OCI-LY3 (cell line): ENCODE data around the gene ULK1.

ENCODE experiments used
- H2AFZ ChIP-seq: fragments of 200-600, 300-600 bp; shearing (Covaris generic); 2 replicates; pipeline ENCODE4 v1.6.0; 2014; ENCODE audit warnings: antibody characterized with exemption, low read depth, low read length
- H3K27ac ChIP-seq: fragments of 200-600, 300-600 bp; sonication (generic); 2 replicates; pipeline ENCODE4 v1.5.1; 2014; ENCODE audit warnings: mild to moderate bottlenecking, low read length, moderate library complexity, mixed read lengths
- H3K27me3 ChIP-seq: fragments of 200-600, 300-600 bp; sonication (generic); 2 replicates; pipeline ENCODE4 v1.6.1; 2014; ENCODE audit warnings: low read depth, low read length, mixed read lengths
- H3K36me3 ChIP-seq: fragments of 200-600, 300-600 bp; sonication (generic); replicated peaks from 2 replicates; pipeline ENCODE3; 2014; ENCODE audit warnings: low read depth, low read length, mixed read lengths
- H3K4me1 ChIP-seq: fragments of 300-600, 200-600 bp; sonication (generic); 2 replicates; pipeline ENCODE4 v1.6.1; 2014; ENCODE audit warnings: low read length, mixed read lengths
- H3K4me2 ChIP-seq: fragments of 200-600, 300-600 bp; sonication (generic); 2 replicates; pipeline ENCODE4 v1.6.1; 2014; ENCODE audit warnings: low read length, mixed read lengths
- H3K4me3 ChIP-seq: fragments of 300-600, 200-600 bp; sonication (generic); 2 replicates; pipeline ENCODE4 v1.5.1; 2014; ENCODE audit warnings: antibody characterized with exemption, mild to moderate bottlenecking, low read length, moderate library complexity
- H3K79me2 ChIP-seq: fragments of 300-600, 200-600 bp; shearing (Covaris generic); 2 replicates; pipeline ENCODE4 v1.6.1; 2014; ENCODE audit warnings: mild to moderate bottlenecking, low read length, mixed read lengths
- H3K9ac ChIP-seq: fragments of 300-600, 200-600 bp; shearing (Covaris generic); 2 replicates; pipeline ENCODE4 v1.6.0; 2014; ENCODE audit warnings: mild to moderate bottlenecking, low read length, moderate library complexity
- H3K9me3 ChIP-seq: fragments of 200-600, 300-600 bp; shearing (Covaris generic); 2 replicates; pipeline ENCODE4 v1.6.1; 2014; ENCODE audit warnings: low read length, mixed read lengths; ENCODE audit not compliant: insufficient read depth
- H4K20me1 ChIP-seq: fragments of 200-600, 300-600 bp; sonication (generic); 2 replicates; pipeline ENCODE4 v1.6.1; 2016; ENCODE audit warnings: low read length, mixed read lengths; ENCODE audit not compliant: insufficient read depth
- CTCF ChIP-seq: fragments of 200-600, 300-600 bp; sonication (generic); IDR thresholded peaks from 2 replicates; pipeline ENCODE4 v1.5.1; 2014; ENCODE audit warnings: antibody characterized with exemption, low read length, low read depth
- EZH2phosphoT487 ChIP-seq: fragments of 200-600 bp; shearing (Covaris generic); IDR thresholded peaks from 2 replicates; pipeline ENCODE4 v1.6.1; 2018; ENCODE audit warnings: antibody characterized with exemption, mixed run types, low read depth

The ULK1 gene

GRCh38 chr12:131909752-131910219, 15.4 kb downstream of the ULK1 start:
- H3K9me3 ChIP-seq, result no peaks in the 10 kb centered on the region
- H2AFZ ChIP-seq, result no peak overlapping the region
- no peak overlapping the region for H3K4me3 ChIP-seq
- no peaks in the 10 kb centered on the region for H3K36me3 ChIP-seq
- no peaks in the 10 kb centered on the region for H3K27me3 ChIP-seq
- TF ChIP-seq CTCF (no peak), EZH2phosphoT487 (no peak)
- H4K20me1 ChIP-seq, result peaks cover 9% of the 10 kb centered on the region; the same call in 1 of the 2 replicates
- H3K4me1 ChIP-seq, result no peaks in the 10 kb centered on the region
- no peak overlapping the region for H3K27ac ChIP-seq
- H3K9ac ChIP-seq, result no peak overlapping the region
- no peaks in the 10 kb centered on the region for H3K79me2 ChIP-seq
- no peak overlapping the region for H3K4me2 ChIP-seq

DNA sequence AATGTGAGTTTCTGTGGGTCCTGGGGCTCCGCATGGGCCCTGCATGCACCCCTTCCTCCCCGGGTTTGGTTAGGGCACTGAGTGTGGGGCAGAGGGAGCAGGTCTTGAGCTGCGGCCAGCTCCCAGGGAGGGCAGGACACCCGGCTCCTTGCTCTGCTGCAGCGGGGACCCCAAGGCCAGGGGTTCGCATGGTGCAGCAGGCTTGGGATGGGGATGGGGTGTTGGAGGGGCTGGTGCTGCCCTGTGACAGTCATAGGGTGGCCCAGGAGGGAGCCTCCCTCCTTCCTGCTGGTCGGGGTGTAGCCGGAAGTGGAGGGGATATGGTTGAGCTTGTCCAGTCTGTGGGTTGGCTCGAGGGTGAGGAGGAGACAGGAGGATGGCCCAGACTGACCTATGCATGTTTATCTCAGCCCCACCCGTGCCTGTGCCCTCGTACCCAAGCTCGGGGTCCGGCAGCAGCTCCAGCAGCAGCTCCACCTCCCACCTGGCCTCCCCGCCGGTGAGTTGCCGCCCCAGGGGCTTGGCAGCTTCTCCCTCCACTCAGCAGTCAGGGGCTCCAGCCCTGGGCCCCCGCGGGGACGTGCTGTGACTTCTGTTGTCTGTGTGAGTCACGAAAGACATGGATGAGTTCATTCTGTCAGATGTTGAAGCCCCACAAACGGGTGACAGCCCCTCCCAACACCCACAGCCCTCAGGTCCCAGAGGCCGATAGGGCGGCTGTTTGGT, 16.0 kb downstream of the ULK1 start:
- peaks cover 3% of the 10 kb centered on the region; the same call in 1 of the 2 replicates for H4K20me1 ChIP-seq
- no peak overlapping the region for H2AFZ ChIP-seq
- H3K27me3 ChIP-seq, result no peaks in the 10 kb centered on the region
- no peaks in the 10 kb centered on the region for H3K79me2 ChIP-seq
- no peaks in the 10 kb centered on the region for H3K9me3 ChIP-seq
- no peaks in the 10 kb centered on the region for H3K4me1 ChIP-seq
- no peak overlapping the region for H3K27ac ChIP-seq
- H3K9ac ChIP-seq, result no peak overlapping the region
- H3K36me3 ChIP-seq, result no peaks in the 10 kb centered on the region
- no peak overlapping the region for H3K4me2 ChIP-seq
- TF ChIP-seq CTCF (no peak), EZH2phosphoT487 (no peak)
- no peak overlapping the region for H3K4me3 ChIP-seq

DNA sequence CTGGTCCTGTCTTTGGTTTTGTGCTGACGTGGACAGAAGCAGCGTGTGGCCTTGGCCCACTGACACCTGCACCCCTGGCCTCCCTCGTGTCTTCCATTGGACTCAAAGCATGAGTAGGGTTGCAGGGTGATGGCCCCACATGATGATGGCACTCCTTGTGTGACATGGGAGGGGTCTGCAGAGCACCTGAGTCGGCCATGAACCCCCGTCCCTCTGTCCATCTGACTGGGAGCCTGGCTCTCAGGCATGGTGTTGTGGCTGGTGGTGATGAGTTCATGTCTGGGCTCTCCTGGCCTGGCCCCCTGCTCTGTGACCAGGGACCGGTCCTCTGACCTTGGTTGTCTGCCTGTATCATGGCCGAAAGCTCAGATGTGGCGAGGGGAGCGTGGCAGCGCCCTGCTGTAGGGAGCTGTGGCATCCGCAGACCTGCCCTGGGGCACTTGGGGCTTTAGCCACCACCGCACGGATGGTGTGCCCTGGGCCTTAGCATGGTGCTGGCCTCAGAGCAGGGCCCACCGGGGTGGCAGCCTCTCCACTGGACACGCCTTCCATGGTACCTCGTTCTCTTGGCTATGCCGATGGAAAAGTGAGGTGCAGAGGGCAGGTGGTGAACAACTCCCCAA, 16.7 kb downstream of the ULK1 start:
- Histone ChIP-seq H3K4me2 (no peak overlapping the region), H3K4me3 (no peak overlapping the region), H3K9ac (no peak overlapping the region)

More for the DNA sequence above, 16.7 kb downstream of the ULK1 start:
- Histone ChIP-seq H3K27me3 (no peaks in the 10 kb centered on the region), H3K27ac (no peak overlapping the region), H4K20me1 (peaks cover 2% of the 10 kb centered on the region; the same call in 1 of the 2 replicates), H3K36me3 (no peaks in the 10 kb centered on the region), H2AFZ (no peak overlapping the region), H3K4me1 (no peaks in the 10 kb centered on the region), H3K79me2 (no peaks in the 10 kb centered on the region), H3K9me3 (no peaks in the 10 kb centered on the region)
- TF ChIP-seq EZH2phosphoT487, result no peak
- TF ChIP-seq CTCF, result no peak
